NCI-H526 (cell line): Measurements from ENCODE around the gene CDK15.

ENCODE experiments used
- DNase-seq, 2 experiments: peaks; one replicate each; lab custom pipeline; 2025; lab: John Stamatoyannopoulos, UW

CDK15 gene

DNA sequence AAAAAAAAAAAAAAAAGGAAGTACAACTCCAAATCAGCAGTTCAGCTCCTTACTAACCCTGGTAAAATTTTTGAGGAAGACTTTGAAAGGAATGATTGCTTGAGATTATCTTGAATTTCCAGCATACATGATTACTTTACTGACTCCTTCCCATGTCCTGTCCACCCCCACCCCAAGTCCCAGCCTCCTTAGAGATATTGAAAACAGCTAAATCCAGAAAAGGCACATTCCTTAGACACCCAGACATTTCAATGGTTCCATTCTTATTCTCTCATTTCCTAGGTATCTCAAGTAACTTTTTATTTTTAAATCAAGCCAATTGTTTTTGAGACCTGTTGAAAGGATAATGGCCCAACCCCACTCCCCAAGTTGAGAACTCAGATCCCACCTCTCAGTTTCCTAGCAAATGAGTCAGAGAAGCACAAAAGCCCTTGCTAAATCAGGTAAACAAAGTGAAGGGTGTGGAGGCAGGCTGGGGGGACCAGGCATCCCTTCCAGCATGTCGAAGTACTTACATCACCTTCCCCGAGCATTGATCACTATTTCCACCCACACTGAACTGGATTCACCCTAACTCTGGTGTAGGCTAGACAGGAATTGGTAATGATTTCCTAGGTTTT is 131.9 kb downstream of the CDK15 start:
- no peak for DNase-seq

DNA sequence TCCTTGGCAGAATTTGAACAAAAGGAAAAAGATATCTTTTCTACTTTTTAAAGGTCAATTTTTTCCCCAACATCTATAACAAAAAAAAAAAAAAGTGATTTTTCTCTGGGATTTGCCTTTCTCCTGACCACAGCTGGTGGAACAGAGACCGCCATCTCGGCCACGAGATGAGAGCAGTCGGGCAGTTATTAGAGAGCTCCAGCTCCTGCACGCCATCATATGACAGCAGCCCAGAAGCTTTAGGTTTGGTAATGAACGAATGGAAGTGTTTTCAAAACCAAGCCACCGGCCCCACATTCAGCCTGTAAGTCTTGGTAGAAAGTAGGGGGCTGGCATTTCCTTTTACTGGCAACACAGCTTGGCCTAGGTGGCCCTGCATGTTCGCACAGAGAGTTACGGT is 132.4 kb downstream of the CDK15 start:
- no peak for DNase-seq

- no peak for DNase-seq
Measured at GRCh38 chr2:201939453-201939941, 133.2 kb downstream of the CDK15 start.

DNA sequence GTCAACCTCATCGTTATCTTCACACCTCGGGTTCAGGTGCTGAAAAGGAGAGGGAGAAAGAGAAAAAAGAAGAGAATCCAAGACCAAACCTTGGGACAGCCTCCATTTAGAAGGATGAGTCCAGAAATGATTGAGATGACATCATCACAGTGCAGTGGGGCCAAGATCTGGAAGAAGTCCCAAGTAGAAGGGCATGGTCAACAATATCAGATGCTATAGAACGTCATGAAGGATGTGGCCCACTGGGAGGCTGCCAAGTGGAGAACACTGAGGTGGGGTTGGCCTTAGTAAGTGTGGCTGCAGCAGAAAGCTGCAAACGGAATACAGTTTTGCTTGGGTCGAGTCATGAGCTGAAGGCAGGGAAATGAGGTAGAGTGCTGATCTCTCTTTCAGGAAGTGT is 136.2 kb downstream of the CDK15 start:
- no peak for DNase-seq
